Mononuclear cell (primary cell): Measurements from ENCODE around the gene FGFRL1. TPM values are rescaled to one million over a fixed set of nuclear protein-coding genes. Genes with fewer than 3 reads are reported as not detected.

Experiments used
- H3K27me3 ChIP-seq: 2 replicates; pipeline ENCODE4 v1.6.0; 2011; ENCODE audit warnings: low read length, control low read depth; ENCODE audit not compliant: insufficient read depth
- H3K4me1 ChIP-seq: 2 replicates; pipeline ENCODE4 v1.5.1; 2011; ENCODE audit warnings: mild to moderate bottlenecking, low read length, control low read depth; ENCODE audit not compliant: insufficient read depth
- H3K4me3 ChIP-seq: 2 replicates; pipeline ENCODE4 v1.5.1; 2011; ENCODE audit warnings: mild to moderate bottlenecking, low read length, moderate library complexity
- H3K9me3 ChIP-seq: 2 replicates; pipeline ENCODE4 v1.5.1; 2011; ENCODE audit warnings: low read depth, mild to moderate bottlenecking, control low read depth, low read length
- total RNA-seq: library from RNA; depleted of rRNA; stranded (reverse); fragments of >200 nt; gene quantifications from one replicate; pipeline ENCODE4 v1.2.3, GENCODE V29; 2012

The FGFRL1 gene
- total RNA-seq, 1 donor: 5.8 TPM

DNA sequence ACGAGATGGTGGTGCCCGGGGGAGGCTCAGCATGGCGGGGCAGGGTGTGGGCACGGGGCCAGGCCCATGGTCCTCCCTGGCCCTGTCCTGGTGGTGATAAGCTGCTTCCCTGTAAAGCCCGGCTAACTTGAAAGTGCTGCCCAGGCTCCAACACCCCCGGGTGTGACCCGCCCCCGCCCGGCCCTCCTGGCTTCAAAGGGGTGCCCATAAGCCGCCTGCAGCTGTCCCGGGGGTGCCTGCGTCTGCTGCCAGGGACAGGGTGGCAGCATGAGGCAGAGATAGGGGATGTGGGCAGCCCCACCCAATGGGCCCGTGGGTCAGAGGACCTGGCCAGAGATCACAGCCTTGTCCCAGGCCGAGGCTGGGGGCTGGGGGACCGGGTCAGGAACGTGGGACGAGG is 18.1 kb downstream of the FGFRL1 start:
- Histone ChIP-seq H3K4me1 (no peaks in the 10 kb centered on the region), H3K9me3 (no peaks in the 10 kb centered on the region), H3K27me3 (no peaks in the 10 kb centered on the region), H3K4me3 (no peak overlapping the region)

DNA sequence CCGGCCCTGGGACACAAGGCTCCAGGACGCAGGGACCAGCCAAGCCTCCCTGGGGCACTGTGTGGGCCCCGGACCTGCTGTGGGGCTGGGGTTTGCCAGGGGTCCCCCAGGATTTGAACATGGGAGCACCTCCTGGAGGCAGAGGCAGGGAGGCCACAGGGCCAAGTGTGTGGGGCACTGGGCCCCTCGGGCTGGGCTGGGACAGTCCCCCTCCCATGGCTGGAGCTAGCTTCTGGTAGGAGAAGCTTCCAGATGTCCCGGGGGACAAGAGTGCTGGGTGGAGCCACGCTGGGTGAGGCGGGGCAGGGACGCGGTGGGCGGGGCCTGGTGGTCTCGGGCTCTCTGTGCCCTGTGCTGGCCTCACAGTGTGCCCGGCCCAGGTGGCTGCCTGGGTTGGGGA is 18.6 kb downstream of the FGFRL1 start:
- H3K27me3 ChIP-seq: no peaks in the 10 kb centered on the region

GRCh38 chr4:1030559-1030958 is 19.1 kb downstream of the FGFRL1 start:
- no peak overlapping the region for H3K4me3 ChIP-seq
- H3K9me3 ChIP-seq: no peaks in the 10 kb centered on the region
- H3K4me1 ChIP-seq: no peaks in the 10 kb centered on the region
- no peaks in the 10 kb centered on the region for H3K27me3 ChIP-seq

More for the DNA sequence above, 18.6 kb downstream of the FGFRL1 start:
- Histone ChIP-seq H3K4me1 (no peaks in the 10 kb centered on the region), H3K9me3 (no peaks in the 10 kb centered on the region), H3K4me3 (no peak overlapping the region)

DNA sequence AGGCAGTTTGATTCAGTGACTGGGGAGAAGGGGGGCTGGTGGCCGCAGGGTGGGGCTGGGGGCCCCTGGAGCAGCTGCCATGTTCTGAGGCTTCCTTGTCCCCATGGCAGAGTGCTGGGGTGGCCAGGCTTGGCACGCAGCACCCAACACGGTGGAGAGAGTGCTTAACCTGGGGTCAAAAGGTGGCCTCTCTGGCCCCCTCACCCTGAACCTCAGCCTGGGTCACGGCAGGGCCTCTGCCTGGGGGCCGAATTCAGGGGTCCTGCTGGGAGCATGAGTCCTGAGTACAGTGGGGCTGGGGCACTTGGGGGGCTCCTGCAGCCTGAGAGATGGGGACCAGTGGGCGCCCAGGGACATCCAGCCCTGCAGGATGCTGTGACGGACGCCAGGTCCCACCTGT is 19.9 kb downstream of the FGFRL1 start:
- H3K4me1 ChIP-seq: no peaks in the 10 kb centered on the region
- H3K4me3 ChIP-seq: no peak overlapping the region
- no peaks in the 10 kb centered on the region for H3K27me3 ChIP-seq
- no peaks in the 10 kb centered on the region for H3K9me3 ChIP-seq

- Histone ChIP-seq H3K4me1 (no peaks in the 10 kb centered on the region), H3K4me3 (no peak overlapping the region), H3K27me3 (no peaks in the 10 kb centered on the region), H3K9me3 (no peaks in the 10 kb centered on the region)
Measured at GRCh38 chr4:1031956-1032795, 20.8 kb downstream of the FGFRL1 start.

DNA sequence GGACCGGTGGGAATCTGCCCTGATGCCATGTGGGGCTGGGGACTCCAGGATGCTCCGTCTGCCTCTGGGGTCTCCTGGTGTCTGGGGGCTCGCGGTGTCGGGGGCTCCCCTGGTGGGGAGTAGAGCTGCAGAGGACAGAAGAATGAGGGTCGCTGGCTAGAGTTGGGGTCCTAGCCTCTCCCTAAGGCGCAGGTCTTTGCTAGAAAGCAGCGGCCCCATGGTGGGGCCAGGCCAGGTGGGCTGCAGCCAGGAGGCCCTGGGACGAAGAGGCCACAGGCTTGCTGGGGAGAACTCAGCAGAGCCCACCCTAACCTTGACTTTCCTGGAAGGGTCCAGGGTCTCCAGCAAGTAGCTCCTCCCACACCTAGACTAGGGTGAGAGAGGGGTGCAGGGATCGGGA is 21.4 kb downstream of the FGFRL1 start:
- Histone ChIP-seq H3K4me3 (no peak overlapping the region), H3K9me3 (no peaks in the 10 kb centered on the region), H3K27me3 (no peaks in the 10 kb centered on the region), H3K4me1 (no peaks in the 10 kb centered on the region)

DNA sequence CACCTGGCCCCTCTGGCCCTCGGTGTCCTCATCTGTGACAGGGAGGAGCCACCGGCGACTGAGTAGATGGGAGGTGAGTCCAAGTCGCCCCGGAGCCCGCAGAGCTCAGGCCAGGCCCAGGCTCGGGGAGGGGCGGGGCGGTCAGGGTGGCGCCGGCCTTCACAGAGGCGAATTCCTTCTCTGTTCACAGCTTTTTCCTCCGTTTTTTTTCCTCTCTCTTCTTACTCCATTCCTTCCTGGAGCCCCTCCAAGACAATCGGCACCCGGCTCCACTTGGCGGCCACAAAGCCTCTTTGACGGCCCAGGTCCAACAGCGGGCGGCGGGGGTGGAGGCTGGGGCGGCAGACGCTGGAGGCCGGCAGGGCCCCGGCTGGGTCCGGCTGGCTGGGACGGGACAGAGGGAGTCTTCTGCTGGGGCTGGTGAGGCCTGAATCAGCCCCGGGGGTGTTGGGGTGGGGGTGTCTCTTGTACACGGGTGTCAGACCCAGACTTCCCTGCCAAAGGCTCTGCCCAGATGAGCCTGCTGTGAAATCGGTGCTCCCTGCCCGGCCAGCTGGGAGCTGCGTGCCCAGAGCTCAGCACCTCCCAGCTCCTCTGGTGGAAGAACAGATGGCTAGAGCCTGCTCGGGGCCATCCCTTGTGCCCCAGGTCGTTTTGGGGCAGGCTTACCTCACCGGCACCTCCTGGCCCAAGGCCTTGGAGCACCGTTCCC is 22.6 kb downstream of the FGFRL1 start:
- no peaks in the 10 kb centered on the region for H3K4me1 ChIP-seq
- no peak overlapping the region for H3K4me3 ChIP-seq
- H3K9me3 ChIP-seq: no peaks in the 10 kb centered on the region
- no peaks in the 10 kb centered on the region for H3K27me3 ChIP-seq

GRCh38 chr4:1035510-1035909 is 24.1 kb downstream of the FGFRL1 start:
- Histone ChIP-seq H3K4me1 (no peaks in the 10 kb centered on the region), H3K4me3 (no peak overlapping the region), H3K27me3 (no peaks in the 10 kb centered on the region), H3K9me3 (no peaks in the 10 kb centered on the region)

DNA sequence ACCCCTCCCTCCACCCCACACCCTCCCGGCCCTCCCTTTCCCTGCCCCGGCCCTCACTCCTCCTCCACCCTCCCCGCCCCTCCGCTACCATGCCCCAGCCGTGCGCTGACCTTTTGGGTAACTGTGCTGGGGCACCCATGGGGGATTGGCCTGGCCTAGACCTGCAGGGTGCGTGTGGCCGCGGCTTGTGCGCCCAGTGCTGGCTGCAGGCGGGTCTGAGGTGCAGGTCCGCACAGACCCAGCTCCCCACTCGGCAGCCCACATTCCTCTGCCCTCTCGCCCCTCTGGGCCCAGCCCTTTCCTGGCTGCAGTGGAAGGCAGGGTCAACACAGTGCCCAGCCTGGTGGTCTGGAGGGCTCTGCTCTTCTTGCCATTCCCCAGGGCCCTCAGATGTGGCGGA is 24.7 kb downstream of the FGFRL1 start:
- no peaks in the 10 kb centered on the region for H3K9me3 ChIP-seq

GRCh38 chr4:1036976-1037810 is 25.8 kb downstream of the FGFRL1 start:
- H3K27me3 ChIP-seq: no peaks in the 10 kb centered on the region
- no peak overlapping the region for H3K4me3 ChIP-seq
- H3K4me1 ChIP-seq: no peaks in the 10 kb centered on the region
- H3K9me3 ChIP-seq: no peaks in the 10 kb centered on the region

More for the DNA sequence above, 24.7 kb downstream of the FGFRL1 start:
- Histone ChIP-seq H3K27me3 (no peaks in the 10 kb centered on the region), H3K4me3 (no peak overlapping the region), H3K4me1 (no peaks in the 10 kb centered on the region)

GRCh38 chr4:1038948-1039492 is 27.6 kb downstream of the FGFRL1 start:
- Histone ChIP-seq H3K4me3 (no peak overlapping the region), H3K27me3 (no peaks in the 10 kb centered on the region), H3K4me1 (peaks cover 6% of the 10 kb centered on the region), H3K9me3 (no peaks in the 10 kb centered on the region)

GRCh38 chr4:1039493-1040343 is 28.3 kb downstream of the FGFRL1 start:
- peaks cover 9% of the 10 kb centered on the region for H3K4me1 ChIP-seq
- H3K9me3 ChIP-seq: no peaks in the 10 kb centered on the region
- H3K27me3 ChIP-seq: peaks cover 3% of the 10 kb centered on the region
- H3K4me3 ChIP-seq: no peak overlapping the region

DNA sequence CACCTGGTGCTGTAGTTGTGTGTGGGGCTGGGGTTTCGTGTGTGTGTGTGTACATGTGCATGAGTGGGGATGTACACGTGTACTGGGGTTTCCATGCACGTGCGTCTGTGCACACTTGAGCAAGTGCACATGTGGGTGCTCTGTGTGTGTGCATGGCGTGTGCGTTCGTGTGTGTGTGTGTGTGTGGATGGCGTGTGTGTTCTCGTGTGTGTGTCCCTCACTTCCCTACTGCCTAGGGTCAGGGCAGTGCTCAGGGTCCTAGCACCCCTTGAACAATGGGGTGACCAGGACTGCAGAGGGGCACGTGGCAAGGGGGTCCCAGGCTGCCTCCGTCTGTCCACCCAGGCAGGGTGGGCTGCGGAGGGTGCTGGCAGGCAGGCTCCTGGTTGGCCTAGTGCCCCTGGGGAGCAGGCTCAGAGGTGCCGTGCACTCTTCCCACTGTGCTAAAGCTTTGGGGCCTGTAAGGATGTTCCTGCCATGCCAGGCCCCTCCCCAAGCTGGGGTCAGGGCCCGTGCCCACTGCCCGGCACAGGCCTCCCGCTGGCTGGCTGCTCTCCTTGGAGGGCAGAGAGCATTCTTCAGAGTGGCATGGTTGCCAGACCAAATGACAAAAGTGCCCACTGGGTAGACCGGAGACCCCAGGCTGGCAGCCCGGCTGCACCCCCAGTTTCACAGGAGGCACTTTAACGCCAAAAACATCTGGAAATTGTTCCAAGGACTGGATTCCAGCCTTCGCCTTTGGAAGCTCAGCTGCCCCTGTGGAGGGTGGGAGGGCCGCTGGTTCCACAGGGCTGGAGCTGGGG is 29.1 kb downstream of the FGFRL1 start:
- Histone ChIP-seq H3K4me1 (peaks cover 9% of the 10 kb centered on the region), H3K4me3 (no peak overlapping the region), H3K9me3 (no peaks in the 10 kb centered on the region), H3K27me3 (peaks cover 3% of the 10 kb centered on the region)
